T-helper 2 cell treated with Interferon-gamma antibody and Interleukin-4, amounts not matched to agents 100 ng/mL and 5 ng/mL, for 36 hours (primary cell): ENCODE measurements around the gene FXYD1. TPM values are rescaled to one million over a fixed set of nuclear protein-coding genes. Genes with fewer than 3 reads are reported as not detected.
"Not testable (repeated sequence)": the region's sequence is repeated elsewhere in the genome, so short reads cannot be mapped to it uniquely, and the experiment has no call there.

Source experiments
- intact Hi-C: fragments of 100-400 bp; cut with micrococcal nuclease; formaldehyde crosslinking; loops from one replicate; pipeline ENCODE4 v1.15.1; 2023
- total RNA-seq: library from RNA; stranded (reverse); gene quantifications from 2 replicates; pipeline ENCODE4 v1.2.3, GENCODE V29; 2022

FXYD1 gene
- total RNA-seq, 1 donor from 2014 or later: 0.70 TPM

DNA sequence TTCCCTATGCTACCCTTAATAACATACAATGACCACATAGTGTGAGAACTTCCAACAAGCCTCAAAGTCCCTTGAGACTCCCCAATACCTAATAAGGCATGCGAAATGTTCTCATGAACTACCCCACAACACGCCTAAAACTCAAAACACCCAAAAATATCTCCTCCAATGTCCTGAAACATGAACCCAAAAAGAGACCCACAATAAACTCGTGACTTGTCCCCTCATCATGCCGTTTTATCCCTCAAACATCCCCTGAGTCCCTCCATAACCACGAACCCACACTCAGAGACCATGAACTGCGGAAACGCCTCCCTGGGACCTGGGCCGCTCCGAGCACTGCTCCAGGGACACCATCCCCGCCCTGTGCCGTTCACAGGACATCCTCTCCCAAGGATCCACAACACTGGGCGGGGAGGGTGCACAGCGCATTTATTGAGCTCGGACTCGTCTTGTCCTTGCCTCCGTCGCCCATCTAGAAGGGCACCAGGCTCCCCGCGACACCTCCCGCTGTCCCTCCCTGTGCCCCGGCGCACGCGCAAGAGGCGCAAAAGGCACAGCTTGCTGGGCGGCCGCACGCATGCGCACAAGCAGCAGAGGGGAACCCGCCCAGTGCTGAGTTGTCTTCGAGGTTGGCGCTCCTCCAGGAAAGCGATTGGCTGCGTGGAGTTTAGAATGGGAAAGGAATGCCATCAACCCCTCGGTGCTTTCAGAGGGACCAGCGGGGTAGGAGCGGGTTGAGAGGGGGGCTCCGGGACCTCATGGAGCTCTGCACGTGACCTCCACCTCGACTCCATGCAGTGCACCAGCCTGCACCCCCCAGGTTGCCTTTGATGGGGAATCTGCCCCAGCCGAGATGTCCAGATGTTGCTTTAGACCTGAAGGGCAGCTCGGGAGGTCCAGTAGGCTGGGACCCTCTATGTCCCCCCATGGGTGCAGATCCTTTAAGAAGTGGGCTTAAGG is 14.2 kb upstream of the FXYD1 start:
- intact Hi-C loops: no loop called here

DNA sequence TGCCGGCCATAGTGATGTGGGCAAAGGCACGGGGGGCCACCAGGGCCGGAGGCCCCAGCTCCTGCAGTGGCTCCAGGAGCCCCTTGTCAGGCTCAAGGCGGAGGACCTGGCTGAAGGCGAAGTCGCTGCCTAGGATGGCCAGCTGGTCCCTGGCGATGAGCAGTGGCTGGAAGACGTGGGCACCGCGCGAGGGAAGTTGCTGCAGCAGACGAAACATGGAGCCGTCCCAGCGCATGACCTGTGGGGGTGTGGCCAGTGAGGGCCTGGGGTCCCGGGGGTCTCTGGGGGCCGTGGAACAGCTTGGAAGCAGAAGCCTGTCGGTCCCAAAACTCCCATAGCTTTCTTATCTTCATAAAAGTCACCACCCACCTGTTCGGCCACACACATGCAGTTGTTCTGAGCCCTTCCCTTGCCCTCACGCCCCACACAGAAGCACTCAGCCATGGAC is 13.3 kb upstream of the FXYD1 start:
- intact Hi-C loops: no loop called here

DNA sequence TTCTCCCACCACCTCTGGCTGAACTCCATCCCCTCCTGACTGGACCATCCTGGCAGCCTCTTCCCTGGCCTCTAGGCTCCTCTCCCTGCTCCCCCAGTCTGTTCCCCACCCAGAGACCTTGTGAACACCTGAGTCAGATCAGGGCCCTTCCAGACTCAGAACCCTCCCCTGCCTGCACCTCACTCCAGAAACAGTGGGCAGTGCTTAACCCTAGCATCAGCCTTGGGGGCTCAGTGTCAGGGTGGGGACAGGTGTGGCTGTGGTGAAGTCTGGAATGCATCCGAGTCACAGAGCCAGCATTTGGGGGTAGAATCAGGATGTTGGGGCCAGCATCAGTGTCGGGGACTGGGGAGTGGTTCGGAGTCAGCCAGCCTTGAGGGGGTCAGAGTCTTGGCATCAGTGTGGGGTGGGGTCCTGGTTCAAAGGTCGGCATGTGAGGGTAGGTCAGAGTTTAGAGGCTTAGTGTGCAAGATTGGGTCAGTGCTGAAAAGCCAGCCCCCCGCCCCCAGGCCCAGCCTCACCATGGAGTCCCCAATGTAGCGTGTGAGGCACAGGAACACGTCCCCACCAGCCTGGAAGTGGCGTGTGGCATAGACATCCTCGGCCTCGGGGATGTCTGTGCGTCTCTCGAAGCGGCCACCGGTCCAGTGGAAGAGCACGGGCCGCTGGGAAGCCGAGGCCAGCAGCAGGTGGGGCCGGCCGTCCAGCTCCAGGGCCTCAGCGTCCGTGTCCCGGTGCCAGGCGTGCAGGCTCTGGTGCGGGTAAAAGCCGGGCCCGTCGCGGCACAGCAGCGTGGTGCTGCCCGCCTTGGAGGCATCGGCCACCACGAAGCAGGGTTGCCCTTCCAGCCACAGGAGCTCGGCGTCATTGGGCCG is 12.6 kb upstream of the FXYD1 start:
- intact Hi-C loops: no loop called here

DNA sequence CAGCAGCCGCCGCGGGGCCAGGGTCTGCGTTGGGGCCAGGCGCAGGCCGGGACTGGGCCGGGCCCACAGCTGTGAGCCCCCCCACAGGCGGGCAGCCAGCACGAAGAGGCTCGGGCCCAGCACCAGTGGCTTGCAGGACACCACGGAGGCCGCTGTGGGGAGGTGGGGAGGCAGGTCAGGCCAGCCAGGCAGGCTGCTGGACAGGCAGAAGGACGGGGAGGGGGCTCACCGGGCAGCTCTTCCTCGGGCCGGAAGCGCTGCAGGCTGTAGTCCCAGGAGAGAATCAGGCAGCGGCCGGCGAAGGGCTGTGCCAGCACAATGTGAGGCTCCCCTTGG is 12.0 kb upstream of the FXYD1 start:
- intact Hi-C loops: no loop called here

DNA sequence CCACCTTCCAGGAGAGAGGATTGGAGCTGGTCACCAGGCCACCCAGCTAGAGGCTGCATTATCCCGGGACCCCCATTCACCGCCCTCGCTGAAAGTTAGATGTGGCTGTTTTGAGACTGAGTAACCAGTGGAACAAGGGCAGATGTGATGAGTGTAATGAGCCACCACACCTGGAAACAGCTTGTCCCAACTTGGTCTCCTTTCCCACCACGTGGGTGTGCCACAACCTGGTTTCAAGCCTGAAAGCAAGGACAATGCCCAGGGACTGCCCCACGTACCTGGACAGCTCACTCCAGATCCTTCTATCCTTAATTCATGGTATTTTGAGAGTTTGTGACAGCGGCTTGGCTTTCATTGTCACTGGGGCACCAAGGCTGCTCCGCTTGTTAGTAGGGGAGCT is 10.8 kb upstream of the FXYD1 start:
- intact Hi-C loops: no loop called here

DNA sequence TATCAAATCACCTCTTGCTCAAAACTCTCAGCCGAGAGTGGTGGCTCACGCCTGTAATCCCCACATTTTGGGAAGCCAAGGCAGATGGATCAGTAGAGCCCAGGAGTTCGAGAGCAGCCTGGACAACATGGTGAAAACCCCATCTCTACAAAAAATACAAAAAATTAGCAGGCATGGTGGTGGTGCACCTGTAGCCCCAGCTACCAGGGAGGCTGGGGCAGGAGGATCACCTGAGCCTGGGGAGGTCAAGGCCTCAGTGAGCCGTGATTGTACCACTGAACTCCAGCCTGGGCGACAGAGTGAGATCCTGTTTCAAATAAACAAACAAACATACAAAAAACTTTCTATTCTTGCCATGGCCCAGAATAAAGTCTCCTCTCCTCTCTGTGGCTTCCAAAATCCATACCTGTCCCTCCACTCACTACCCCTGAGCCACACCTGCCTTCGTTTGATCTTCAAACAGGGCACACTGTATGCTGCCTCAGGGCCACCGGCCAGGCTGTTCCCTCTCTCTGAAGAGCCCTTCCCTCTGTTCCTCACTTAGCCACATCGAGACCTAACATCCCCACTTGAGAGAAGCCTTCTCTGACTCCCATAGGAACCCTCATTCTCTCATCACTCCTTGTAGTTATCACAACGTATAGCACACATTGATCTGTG is 10.1 kb upstream of the FXYD1 start:
- intact Hi-C loops: no loop called here

DNA sequence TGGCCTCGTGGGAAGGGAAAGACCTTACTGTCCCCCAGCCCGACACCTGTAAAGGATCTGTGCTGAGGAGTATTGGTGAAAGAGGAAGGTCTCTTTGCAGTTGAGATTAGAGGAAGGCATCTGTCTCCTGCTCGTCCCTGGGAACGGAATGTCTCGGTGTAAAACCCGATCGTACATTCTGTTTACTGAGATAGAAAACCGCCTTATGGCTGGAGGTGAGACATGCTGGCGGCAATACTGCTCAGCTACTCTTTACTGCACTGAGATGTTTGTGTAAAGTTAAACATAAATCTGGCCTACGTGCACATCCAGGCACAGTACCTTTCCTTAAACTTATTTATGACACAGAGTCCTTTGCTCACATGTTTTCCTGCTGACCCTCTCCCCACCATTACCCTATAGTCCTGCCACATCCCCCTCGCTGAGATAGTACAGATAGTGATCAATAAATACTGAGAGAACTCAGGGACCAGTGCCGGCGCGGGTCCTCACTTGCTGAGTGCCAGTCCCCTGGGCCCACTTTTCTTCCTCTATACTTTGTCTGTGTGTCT is 8.8 kb upstream of the FXYD1 start:
- intact Hi-C loops: not testable (repeated sequence)

DNA sequence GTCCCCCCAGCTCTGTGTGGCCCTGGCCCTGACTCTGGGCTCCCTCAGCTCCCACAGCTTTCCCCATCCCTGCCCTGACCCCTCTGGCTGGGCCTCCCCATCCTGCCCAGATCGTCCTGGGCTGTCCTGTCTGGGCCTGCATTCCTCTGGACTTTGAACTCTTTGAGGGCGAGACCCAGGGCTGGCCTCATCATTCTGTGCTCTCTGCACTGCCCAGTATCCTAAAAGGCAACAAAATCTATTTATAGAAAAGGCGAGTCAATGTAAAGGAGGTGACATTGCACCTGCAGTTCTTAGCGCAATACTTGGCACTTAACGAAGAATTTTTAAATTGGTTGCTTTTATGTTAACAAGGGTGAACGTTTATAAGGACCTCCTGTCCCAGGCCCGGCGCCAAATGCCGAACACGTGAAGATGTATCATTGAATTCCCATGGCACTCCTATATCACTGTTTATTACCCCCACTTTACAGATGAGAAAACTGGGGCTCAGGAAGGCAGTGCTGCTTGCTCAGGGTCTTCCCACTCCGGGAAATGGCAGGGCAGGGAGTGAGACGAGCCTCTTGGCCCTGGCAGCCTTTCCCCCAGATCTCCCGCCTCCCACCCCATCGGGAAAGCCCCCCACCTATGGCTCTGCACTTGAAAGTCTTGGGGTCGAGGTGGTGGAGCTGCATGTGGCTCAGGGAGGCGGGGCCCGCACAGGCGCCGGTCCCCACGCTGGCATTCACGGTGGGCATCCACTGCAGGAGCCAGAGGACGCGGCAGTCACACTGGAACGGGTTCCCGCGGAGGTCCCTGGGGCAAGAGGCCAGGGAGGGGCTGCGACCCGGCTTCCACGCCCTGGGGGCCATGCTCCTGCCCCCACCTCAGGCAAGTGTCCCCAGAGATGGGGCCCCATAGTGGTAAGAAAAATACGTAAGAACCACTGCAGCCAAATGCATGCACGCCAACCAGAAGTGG is 7.6 kb upstream of the FXYD1 start:
- intact Hi-C loops: no loop called here

DNA sequence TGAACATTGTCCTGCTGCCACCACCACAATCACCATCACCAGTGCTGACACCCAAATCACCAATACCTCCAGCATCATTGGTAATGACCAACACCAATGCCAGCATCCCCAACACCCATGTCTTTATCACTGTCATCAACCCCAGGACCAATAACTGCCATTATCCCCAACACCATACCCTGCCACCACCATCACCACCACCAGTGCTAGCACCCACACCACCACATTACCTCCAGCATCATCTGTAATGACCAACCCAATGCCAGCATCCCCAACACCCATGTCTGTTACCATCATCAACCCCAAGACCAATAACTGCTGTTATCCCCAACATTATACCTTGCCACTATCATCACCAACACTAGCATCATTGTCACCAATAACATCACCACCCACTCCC is 6.4 kb upstream of the FXYD1 start:
- intact Hi-C loops: no loop called here

DNA sequence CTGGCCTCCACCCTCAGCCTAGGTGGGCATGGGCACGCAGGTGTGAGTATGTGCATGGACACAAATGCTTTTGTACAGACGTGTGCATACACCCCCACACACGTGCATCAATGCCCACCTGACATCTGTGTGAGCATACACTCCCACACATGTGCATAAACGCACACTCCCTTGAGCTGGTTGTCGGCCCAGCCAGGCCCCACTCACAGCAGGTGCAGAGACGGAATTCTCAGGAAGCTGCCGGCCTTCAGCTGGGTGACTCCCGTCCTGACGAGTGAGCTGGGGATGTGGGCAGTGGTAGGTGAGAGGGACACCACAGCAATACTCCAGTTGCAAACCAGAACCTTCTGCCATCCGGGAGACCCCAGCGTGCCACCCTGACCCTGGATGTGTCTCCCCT is 4.8 kb upstream of the FXYD1 start:
- intact Hi-C loops: loop anchor here (2.0 kb wide), 1 partner anchor 19 kb away; the partner anchor contains the start of gene FXYD3

DNA sequence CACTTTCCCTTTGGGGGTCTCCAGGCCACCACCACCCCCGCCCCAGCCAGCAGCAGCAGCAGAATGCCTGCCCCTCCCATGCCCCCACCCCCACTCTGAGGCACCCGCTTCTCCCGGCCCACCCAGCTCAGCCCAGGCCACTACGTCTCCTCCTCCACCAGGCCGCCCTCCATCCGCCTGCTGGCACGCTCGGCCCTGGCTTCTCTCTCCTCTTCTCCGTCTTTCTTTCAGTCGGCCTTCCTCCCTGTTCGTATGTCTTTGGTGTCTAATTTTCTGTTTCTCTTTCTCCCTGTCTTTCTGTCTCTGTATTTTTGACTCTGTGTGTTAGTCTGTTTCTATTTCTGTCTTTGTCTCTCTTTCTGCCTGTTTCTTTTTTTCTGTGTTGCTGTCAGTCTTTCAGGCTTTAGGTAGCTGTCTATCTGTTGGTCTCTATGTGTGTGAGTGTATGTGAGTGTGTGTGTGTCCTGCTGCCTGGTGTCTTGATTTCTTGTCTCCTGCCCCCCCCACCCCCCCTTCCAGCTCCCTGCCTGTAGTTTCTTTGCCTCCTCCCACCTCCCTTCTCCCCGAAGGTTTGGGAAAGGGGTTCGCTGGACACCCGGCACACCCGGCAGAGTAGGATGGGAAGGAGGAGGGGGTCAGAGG is 3.9 kb upstream of the FXYD1 start, which contains the start of gene LGI4:
Gene LGI4, minus strand, starts transcription at position 459 of the 642 bp plus-strand sequence. Its CDS starts 379 bp downstream, at position 80.
- intact Hi-C loops: loop anchor here (1.0 to 2.0 kb wide), 2 partner anchors 20 to 67 kb away; partner anchors contain the start of gene FXYD3

DNA sequence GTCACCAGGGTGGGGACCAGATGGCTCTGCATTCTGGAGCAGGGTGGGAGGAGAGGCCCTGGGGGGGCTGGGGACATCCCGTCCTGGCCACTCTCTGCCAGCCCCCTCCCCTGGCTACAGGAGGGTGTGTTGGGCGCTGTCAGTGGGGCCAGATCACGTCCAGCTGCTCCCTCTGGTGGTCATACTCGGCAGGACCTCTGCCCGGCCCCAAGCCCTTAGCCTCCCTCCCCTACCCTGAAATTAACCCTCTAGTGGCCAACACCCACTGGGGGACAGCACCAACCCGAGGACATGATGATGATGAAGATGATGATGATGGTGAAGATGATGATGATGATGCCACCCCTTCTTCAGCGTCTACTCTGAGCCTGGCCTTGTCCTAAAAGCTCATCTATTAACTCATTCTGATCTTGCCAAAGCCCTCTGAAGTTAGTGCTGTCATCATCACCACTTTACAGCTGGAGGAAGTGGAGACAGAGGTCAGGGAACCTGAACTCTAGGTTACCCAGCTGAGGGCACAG is 3.2 kb upstream of the FXYD1 start:
- intact Hi-C loops: loop anchor here (1.0 to 2.0 kb wide), 2 partner anchors 21 to 68 kb away; partner anchors contain the start of gene FXYD3

DNA sequence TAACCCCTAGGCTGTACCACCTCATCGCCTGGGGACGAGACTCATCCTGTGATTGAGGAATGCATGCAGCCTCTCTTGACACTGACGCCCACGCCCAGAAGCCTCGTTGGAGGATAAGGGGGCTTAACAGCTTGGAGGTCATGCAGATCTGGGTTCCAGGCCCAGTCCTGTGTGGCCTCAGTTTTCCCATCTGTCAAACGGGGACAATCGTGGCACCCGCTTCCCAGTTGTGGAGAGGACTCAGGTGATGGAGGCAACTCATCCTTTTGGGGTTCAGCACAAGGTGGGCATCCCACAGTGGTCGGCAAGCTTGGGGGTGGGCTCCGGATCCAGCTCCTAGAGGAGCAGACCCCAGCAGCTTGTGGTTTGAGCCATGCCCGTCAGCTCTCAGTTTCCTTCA is 2.4 kb upstream of the FXYD1 start:
- intact Hi-C loops: no loop called here

DNA sequence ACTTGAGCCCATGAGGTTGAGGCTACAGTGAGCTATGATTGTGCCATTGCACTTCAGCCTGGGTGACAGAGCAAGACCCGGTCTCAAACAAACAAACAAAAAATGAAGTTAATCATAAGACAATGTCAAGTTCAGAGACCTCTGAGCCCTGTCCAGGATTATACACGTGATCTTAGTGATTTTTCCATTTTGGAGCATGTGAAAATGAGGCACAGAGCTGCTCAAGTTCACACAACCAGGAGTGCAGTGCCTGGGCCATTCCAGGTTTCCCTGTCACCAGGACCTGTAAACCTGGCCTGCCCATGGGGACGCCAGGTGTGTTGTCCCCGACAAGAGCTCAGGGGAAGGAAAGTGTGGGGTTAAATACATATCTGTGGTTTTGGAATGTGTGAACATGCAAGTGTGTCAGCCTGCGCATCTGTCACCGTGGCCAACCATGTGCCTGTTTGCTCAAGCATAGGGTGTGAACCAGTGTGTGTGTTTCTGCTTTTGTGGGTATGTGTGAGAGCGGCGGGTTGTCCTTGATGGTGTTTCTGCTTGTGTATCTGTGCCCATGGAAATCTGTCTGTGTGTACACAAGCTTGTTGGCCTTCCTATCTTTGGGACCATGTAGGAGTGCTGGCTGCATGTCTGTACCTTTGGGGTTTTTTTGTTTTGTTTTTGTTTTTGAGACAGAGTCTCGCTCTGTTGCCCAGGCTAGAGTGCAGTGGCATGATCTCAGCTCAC is 1.5 kb upstream of the FXYD1 start:
- intact Hi-C loops: no loop called here

DNA sequence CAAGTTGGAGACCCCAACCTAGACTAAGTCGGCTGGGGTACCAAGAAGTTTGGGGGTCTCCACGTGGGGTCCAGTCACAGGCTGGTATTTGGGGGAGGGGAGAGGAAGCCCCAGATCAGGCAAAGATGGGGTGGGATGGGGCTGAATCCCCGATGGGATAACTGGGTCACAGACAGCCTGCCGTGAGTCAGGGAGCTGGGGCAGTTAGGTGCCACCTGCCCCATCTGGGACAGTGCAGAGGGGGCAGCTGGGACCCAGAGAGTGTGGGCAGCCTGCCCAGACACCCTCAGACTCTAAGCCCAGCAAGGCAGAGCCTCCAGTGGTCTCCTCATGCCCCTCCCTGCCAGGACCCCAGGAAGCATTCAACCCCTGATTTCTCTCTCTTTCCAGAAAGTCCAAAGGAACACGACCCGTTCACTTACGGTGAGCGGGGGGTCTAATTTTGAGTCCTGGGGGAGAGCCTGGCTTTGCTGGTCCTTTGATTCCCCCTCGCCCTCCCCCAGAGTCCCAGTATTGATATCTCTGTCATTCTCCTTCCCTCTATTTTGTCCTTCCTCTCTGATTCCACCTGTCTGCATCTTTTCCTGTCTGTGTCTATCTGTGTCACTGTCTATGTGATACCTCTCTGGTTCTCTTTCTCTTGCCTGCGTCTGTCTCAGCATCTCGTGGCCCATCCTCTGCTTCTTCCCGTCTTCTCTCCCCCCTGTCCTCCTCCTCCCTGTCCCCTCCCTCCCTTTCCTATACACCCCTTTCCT is 1.8 kb downstream of the FXYD1 start:
- intact Hi-C loops: loop anchor here (2.0 kb wide), 1 partner anchor 66 kb away; no protein-coding TSS in a partner anchor

DNA sequence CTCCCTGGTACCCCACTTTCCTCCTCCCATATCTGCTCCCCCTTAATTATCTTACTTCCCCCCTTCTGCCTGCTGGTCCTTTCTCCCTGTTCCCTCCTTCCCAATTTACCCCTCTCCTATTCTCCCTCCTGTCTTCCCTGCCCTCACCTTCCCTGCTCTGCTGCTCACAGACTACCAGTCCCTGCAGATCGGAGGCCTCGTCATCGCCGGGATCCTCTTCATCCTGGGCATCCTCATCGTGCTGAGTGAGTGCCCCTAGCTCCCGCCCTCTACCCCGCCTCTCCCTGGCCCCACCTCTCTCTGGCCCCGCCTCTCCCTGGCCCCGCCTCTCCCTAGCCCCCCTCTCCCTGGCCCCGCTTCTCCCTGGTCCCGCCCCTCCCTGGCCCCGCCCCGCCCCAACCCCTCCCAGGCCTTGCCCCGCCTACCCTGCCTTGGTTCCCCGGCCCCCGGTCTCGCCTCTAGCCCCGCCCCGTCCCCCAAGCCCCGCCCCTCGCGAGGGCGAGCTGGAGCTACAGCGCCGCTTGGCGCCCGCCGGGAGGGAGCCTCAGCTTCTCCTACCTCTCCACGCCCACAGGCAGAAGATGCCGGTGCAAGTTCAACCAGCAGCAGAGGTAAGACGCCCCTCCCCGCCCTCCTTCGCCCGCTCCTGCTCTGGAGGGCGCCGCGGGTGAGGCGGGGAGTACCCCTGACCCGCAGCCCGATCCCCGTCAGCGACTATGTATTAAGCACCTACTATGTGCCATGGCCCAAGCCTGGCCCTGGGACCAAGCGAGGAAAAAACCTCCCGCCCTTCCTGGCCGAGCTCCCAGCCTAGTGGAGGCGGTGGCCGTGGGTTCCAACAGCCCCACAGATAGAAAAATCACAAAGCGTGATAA is 2.6 kb downstream of the FXYD1 start:
- intact Hi-C loops: loop anchor here (1.0 to 2.0 kb wide), 4 partner anchors 13 to 128 kb away; partner anchors contain the start of gene FXYD5
